DMS79 (cell line): ENCODE measurements around the gene OGFOD2.

Source experiments
- DNase-seq: peaks from one replicate; lab custom pipeline; 2025; lab: John Stamatoyannopoulos, UW

OGFOD2 gene

DNA sequence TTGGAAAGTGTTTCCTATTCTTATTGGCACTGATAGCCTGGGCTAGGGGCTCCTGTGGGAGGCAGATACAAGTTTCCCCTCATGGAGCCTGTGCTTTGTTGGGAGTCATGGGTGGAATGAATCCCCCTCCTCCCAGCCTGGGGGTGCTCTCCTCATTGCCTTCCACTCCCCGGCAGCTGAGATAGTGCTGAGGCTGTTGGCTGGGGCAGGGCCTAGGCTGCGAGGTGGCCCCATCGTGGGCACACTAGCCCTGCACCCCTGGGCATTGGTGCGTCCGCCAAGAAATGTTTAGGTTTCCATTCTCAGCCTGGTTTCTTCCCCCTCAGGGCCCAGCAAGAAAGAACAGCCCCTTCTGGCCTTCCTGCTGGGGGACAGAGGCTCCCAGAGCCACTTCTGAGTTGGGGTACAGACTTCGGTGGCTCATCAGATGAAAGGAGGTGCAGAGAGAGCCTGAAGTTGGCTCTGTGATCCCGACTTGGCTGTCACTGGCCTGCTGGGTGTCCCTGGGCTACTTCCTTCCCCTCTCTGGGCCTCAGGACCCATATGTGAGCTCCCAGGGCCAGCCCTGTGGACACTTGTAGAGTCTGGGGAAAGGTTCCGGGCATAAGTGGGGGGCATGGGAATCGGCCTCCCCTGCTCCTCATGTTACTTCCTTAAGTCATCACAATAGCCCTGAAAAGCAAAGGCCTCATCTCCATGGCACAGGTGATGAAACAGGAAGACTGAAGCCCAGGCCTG is 2.8 kb downstream of the OGFOD2 start:
- no peak for DNase-seq

DNA sequence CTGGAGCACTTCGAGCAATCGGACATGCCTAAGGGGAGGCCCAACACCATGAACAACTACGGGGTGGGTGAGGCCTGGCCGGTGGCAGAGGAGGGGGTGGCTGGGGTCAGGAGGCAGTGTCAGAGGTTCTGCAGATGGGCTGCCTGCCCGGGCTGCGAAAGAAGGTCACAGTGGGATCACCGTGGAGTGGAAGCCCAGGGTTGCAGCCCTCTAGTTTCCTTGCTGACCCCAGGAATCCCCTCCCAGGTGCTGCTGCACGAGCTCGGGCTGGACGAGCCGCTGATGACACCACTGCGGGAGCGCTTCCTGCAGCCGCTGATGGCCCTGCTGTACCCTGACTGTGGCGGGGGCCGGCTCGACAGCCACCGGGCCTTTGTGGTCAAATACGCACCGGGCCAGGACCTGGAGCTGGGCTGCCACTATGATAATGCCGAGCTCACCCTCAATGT is 3.5 kb downstream of the OGFOD2 start:
- no peak for DNase-seq

DNA sequence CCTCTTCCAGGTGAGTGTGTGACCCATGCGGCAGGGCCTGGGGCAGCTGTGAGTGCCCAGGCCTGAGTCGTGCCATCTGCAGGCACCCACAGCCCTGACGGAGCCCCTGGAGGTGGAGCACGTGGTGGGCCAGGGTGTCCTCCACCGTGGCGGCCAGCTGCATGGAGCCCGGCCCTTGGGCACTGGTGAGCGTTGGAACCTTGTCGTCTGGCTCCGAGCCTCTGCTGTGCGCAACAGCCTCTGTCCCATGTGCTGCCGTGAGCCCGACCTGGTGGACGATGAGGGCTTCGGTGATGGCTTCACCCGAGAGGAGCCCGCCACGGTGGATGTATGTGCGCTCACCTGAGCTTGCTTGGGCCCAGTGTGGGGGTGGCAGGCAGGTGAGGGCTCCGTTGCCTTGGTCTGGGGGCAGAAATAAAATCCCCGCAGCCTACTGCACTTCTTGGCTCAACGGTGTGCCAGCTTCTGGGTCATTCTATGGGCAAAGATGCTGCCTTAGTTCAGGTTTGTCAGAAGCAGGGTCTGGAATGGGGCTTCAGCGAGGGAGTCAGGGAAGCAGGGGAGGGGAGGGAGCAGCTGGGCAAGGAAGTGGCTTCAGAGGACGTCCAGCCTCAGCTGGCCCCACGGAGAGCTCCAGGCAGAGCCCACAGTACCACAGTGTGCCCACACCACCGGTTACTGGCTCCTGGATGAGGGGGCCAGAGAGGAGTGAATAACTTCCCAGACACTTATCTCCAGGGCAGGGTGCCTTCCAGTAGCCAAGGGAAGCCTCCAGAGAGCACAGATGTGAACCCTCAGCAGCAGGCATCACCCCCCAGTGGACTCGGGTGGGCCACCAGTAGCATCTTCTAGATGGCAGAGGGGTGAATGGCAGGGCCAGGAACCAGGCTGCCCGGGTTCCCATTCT is 4.2 kb downstream of the OGFOD2 start:
- DNase-seq, result no peak

DNA sequence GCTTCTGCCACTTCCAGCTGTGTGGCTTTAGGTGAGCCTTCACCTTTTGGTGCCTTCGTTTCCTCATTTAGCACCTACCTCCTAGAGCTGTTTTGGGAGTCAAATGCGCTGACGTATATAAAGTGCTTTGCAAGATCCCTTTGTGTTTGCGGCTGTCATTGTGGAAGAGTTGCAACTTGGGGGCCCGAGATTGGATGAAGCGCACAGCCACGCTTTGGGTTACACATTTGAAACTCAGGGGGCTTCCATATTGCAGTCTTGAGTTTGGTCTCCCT is 4.8 kb downstream of the OGFOD2 start:
- DNase-seq, result no peak

DNA sequence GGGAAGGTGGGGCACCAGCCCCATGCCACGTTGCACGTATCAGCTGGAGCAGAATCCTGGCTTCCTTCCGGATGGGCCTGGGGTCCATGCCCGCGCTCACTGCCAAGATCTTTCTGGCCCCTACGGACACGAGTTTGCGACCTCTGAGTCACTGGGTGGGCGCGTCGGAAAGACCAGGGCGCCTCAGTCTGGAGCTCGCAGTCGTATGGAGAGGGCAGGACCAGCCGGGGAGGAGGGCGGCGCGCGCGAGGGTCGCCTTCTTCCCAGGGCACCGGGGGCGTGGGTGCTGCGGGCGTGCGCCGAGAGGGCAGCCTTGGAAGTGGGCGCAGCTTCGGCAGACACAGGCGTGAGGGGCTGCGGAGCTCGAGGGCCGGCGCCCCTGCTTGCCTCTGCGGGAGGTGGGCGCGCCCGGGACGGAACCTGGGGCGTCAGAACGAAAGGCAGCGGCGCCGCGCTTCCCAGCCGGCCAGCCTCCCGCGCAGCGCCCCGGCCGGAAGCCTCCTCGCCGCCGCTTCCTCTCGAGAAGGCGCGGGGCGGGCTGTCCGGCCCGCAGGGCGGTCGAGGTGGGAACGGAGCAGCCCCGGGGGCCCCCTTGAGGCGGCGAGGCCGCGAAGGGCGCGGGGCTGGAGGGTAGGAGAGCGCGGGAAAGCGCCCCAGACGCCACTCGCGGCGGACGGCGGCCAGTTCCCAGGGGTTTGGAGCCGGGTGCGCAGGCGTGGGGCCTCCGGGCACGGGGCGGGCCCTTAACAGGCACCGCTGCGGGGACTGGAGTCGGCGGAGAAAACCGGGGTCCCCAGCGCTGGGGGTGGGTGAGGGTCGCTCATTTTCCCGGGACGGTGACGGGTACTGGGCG is 5.4 kb downstream of the OGFOD2 start, which contains the start of gene ARL6IP4:
TSS of gene ARL6IP4 (plus strand) at position 499 of the 853 bp plus-strand sequence. CDS start 459 bp downstream, outside the sequence.
- DNase-seq, result no peak

DNA sequence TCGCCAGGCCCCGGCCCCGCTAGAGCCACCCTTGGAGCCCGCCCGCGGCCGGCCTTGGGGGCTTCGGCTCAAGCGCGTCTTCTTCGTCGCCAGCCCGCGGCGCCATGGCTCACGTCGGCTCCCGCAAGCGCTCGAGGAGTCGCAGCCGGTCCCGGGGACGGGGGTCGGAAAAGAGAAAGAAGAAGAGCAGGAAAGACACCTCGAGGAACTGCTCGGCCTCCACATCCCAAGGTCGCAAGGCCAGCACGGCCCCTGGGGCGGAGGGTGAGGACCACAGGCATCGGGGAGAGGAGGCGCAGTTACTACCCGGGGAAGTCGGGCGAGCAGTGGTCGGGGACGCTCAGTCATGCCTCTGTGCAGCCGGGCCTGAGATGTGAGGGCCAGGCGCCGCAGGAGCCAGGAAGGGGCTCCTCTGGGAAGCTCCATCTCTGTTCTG is 6.0 kb downstream of the OGFOD2 start:
- no peak for DNase-seq

DNA sequence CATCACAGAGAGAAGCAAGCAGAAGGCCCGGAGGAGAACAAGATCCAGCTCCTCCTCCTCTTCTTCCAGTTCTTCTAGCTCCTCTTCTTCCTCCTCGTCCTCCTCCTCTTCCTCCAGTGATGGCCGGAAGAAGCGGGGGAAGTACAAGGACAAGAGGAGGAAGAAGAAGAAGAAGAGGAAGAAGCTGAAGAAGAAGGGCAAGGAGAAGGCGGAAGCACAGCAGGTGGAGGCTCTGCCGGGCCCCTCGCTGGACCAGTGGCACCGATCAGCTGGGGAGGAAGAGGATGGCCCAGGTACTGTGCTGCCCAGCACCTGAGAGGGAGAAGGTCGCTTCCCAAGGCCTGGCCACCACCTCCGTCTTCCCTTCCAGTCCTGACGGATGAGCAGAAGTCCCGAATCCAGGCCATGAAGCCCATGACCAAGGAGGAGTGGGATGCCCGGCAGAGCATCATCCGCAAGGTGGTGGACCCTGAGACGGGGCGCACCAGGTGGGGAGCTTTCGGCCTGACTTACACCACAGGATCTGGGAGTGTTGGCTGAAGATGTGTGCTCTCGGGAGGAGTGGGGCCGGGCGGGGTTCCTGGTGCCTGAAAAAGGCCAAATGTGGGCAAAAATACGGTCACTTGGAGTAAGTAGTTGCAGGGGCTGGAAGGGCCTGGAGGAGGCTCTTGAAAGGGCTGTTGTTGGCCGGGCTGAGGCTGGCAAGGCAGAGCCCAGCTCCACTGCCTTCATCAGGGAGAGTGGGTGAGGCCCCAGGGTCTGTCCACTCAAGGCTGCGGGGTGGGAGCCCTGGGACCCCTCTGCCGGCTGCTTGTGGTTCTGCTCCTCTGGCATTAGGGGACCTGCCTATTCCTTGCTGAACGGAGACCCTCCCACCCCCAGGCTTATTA is 6.8 kb downstream of the OGFOD2 start:
- no peak for DNase-seq

DNA sequence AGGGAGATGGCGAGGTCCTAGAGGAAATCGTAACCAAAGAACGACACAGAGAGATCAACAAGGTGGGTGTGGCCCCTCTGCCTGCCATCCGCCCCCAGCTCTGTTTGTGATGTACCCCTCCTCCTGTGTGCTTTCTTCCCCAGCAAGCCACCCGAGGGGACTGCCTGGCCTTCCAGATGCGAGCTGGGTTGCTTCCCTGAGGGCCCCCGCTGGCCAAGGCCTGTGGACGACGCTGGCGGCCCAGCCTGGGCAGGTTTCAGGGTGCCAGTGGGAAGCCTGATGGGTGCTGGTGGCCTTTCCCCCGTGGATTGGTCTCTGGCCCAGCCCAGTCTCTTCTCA is 7.4 kb downstream of the OGFOD2 start:
- no peak for DNase-seq

DNA sequence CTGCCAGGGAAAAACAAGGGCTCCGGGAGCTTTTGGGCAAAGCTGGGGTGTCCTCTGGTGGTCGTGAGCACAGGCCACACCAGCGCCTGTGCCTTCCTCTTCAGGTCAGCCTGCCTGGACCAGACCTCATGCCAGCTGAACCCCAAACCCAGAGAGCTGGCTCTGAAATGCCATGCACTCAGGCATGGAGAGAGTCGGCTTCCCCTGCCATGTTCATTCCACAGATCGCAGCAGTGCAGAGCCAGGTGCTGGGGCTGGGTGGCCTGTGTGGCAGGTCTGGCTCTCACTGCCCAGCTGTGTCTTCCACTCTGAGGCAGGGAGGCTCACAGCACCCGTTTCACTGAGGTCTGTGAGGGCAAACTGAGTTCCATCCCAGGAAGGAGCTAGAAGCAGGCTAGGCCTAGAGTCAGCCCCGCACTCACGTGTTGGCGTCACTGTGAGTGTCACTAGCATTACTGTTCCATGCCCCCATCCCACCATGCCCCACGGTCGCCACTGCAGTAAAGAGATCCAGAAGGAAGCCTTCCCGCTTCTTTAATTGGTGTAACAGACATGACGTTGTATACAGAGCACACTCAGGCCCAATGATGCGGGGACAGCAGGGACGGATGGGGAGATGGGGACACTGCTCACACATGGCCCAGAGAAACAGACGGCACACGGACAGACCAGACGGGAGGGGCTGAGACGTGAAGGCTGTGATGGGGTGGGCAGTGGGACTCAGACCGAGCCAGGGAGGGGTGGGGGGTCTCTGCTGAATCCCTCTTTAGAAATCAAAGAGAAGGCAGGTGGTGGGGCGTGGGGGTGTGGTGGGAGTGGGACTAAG is 8.1 kb downstream of the OGFOD2 start:
- DNase-seq, result no peak

DNA sequence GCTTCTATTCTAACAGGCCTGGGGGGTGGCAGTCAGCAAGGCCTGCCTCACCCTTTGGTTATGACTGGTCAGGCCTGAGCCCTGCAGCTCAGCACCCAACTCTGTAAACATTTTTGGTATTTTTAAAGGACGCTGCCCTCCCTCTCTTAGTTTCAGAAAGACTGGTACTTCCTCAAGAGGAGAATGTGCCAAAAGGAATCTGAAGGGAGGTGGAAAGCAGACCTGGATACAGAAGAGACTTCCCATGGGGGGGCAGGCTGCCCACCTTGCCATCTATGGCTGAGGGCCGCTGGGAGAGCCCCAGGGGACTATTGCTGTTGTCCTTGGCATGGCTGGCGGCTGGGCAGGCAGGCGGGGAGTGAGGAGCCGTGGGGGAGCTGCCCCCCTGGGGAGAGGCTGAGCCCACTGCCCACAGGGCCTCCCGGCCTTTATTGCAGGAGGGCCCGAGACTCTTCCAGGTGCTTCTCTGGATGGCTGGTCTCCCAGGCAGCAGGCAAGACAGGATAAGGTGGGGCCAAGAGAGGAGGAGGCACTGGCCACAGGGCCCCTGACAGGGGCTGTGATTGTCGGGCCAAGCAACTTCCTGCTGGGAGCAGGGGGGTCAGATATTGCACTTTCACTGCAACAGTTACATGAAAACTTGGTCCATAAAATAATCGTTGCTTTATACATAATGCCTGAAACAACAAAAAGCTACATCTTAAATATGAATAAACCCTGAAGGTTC is 8.9 kb downstream of the OGFOD2 start:
- DNase-seq, result no peak

DNA sequence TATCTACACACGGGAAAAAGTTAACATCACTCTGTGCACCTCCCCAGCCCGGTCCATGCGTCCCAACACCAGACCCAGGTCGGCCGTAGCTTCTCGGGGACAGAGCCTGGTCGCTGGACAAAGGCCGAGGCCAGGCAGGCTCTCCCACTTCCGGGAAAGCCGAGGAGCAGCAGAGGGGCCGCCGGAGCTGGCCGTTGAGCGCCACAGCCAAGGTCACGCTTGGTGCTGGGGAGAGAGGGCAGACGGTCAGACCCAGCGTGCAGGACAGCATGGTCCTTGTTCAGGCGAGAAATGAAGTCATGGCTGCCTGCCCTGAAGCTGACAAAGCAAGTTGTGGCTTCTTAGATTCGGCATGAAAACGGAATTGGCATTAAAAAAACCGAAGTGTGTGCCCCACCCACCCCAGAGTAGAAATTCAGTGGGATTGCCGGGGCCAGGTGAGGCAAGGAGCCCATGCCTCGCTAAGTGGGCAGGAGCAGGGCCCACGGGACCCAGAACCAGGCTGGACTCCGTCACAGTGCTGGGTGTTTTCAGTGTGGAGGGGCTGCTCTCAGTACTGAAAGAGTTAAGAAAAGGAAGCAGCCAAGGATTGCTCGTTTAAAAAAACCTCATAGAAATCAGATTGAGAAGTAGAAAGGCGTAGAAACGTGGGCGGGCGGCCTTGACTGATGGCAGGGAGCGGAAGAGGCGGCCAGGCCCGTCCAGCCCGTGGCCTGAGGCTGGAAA is 9.7 kb downstream of the OGFOD2 start:
- no peak for DNase-seq

DNA sequence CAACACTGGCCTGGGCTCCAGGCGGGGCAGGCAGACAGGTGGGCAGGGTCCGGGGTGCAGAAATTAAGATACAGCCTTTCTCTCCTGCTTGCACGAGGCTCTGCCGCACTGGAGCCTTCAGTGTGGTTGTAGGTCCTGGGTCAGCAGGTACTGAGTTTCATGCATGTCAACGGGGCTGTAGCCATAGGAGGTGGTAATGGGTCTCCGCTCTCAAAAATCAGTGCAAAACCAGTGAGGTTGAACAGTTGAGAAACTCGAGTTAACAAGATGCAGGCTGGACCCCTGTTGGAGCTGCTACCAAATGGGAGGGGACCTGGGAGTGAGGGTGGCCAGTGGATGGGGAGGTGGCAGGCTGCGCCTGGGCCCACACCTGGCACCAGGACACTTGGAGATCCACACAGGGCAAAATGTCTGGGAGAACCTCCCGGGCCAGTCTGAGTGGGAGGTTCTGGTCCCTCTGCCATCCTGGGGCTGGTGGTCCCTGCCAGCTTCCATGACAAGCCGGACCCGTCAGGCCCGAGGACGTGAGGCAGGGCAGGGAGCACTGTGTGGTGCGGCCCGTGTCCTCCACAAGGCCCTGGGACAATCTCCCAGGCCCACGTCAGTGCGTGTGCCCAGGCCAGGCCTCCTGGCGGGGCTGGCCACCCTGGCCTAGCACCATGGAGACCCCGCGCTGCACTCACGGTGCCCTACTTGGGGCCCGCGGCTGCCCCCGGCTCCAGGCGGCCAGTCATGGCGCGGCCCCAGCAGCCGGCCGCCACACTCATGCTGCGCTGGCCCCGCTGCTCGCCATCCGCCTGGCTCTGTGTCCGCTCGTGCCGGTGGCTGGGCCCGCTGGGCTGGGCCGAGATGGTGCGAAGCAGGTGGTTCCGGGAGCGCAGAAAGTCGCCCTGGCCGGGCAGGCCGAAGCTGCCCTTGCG is 10.6 kb downstream of the OGFOD2 start:
- DNase-seq, result no peak

DNA sequence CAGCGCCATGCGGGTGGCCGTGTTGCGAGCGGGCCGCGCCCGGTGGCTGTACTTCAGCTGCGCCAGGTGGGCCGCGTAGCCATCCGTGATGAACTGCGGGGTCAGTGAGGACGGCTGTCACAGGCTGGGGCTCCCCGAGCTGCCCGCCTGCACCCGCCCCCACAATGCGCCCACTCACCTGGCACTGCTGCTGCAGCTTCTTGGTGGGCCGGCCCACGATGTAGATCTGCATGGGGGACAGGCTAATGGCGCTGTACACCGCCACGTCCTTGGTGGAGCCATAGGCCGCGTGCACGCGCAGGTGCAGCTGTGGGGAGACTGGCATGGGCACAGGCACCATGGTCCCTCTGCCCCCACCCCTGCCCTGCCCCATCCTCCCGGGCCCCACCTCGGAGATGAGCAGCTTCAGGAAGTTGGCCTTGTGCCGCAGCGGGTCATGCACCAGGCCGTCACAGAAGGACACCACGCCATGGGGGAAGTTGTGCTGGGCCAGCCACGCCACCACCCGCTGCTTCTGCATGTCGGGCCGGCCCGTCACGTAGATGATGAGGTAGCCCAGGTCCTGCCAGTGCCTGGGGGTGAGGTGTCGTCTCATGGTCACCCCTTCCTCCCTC is 11.3 kb downstream of the OGFOD2 start:
- DNase-seq, result no peak

DNA sequence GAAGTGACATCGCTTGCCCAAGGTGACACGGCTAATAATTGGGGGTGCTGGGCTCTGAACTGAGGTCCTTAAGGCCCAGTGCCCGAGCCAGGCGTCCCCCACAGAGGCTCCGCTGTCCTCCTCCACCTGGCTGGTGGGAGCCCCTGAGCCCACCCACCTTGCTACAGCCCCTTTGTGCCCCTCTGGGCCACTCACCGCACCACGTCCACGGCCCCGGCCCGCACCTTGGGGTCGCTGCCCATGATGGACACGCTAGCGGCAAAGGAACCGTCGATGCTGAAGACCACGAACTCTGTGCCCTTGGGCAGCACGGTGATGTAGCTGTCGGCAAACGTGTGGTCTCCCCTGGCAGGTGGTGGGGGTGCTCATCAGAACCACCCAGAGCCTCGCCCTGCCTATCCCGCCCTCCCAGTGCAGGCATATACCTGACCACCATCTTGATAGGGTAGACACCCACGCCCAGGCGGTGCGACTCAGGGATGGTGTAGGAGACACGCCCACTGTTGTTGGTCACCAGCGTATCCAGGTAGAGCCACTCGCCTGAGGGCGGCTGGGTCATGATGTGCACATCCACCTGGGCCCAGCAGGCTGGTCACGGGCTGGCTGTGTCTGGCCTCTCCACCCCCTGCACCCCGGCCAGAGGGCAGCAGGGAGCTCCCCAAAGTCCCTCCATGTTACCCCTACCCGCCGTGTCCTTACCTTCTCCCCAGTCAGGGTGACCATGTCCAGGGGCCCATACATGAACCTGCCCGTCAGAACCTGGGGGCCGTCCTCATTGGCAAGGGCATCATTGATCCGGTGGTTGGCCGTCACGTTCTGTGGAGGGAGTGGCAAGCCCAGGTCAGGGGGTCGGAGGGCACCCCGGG is 12.3 kb downstream of the OGFOD2 start:
- no peak for DNase-seq

DNA sequence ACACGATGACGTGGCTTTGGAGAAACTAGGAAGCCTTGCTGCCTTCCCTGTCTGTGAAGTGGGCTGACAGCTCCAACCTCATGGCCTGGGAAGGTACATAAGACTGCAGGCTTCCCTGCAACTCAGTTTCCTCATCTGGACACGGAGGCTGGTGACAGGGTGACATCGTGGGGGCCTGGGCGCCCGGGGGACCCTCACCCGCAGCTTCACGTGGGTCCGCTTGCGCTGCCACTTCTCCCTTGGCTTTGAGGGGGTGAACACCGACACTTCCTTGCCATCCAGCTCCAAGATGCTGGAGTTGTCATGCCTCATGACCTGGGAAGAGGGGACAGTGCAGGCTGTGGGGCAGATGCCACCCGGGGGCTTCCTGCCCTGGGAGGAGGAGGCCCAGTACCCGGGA is 13.0 kb downstream of the OGFOD2 start:
- no peak for DNase-seq

DNA sequence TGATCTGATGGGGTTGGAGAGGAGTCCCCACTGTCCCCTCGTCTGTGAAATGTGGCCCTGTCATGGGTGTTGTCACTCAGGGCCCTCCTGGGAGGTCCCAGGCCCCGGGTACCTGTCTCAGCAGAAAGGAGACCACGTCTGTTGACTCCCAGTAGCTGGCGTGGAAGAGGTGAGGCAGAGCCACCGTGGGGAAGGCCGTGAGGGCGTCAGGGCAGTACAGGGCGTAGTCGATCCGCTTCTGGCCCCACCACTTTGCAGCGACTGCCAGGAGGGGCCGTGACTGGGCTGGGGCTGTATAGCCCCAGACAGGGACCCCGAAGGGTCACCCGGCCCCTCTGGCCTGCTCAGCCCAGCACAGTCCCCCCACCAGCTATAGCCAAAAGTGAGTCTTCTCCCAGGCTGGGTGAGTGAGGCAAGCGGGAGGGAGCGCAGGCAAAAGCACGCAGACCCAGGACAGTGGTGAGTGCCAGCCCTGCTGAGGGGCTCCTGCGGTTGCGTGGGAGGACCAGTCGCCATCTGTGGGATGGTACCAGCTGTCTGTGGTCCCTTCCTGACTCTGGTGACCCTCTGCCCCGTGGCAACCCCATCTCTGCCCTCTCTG is 13.7 kb downstream of the OGFOD2 start:
- DNase-seq, result no peak
